CMK (cell line): ENCODE results near the gene C1QTNF9.
"Not testable (repeated sequence)": the region's sequence is repeated elsewhere in the genome, so short reads cannot be mapped to it uniquely, and the experiment has no call there.

ENCODE experiments used
- DNase-seq: peaks from one replicate; pipeline ENCODE4 v3.0.0-alpha.2; 2010; ENCODE audit warnings: low read depth

Gene C1QTNF9

GRCh38 chr13:24321416-24321815 lies 12.0 kb downstream of the C1QTNF9 start:
- DNase-seq = not testable (repeated sequence)

- not testable (repeated sequence) for DNase-seq
These were observed 13.1 kb downstream of the C1QTNF9 start for GRCh38 chr13:24322470-24322869.

GRCh38 chr13:24323036-24323738 lies 13.8 kb downstream of the C1QTNF9 start:
- DNase-seq = no peak

GRCh38 chr13:24323739-24324075 lies 14.3 kb downstream of the C1QTNF9 start:
- no peak for DNase-seq

- DNase-seq = not testable (repeated sequence)
These were observed 18.2 kb downstream of the C1QTNF9 start for GRCh38 chr13:24327598-24327997.

- no peak for DNase-seq
These were observed 18.8 kb downstream of the C1QTNF9 start for GRCh38 chr13:24328145-24328544.

- no peak for DNase-seq
These were observed 29.3 kb downstream of the C1QTNF9 start for GRCh38 chr13:24338721-24339120.

- no peak for DNase-seq
These were observed 30.7 kb downstream of the C1QTNF9 start for GRCh38 chr13:24339937-24340607.

GRCh38 chr13:24340608-24340955 lies 31.2 kb downstream of the C1QTNF9 start:
- DNase-seq = no peak

- DNase-seq = no peak
These were observed 32.1 kb downstream of the C1QTNF9 start for GRCh38 chr13:24341439-24341838.

- no peak for DNase-seq
These were observed 39.0 kb downstream of the C1QTNF9 start for GRCh38 chr13:24348385-24348784.

GRCh38 chr13:24348797-24349515 lies 39.6 kb downstream of the C1QTNF9 start:
- no peak for DNase-seq

- not testable (repeated sequence) for DNase-seq
These were observed 40.6 kb downstream of the C1QTNF9 start for GRCh38 chr13:24349778-24350664.

- DNase-seq = no peak
These were observed 42.0 kb downstream of the C1QTNF9 start for GRCh38 chr13:24351423-24351822.

- DNase-seq = no peak
These were observed 44.4 kb downstream of the C1QTNF9 start for GRCh38 chr13:24353736-24354135.

GRCh38 chr13:24355103-24355502 lies 45.7 kb downstream of the C1QTNF9 start:
- DNase-seq = no peak

GRCh38 chr13:24356270-24356669 lies 46.9 kb downstream of the C1QTNF9 start:
- DNase-seq = no peak

GRCh38 chr13:24356837-24357236 lies 47.5 kb downstream of the C1QTNF9 start:
- DNase-seq = no peak

GRCh38 chr13:24357756-24358155 lies 48.4 kb downstream of the C1QTNF9 start:
- DNase-seq = no peak

- not testable (repeated sequence) for DNase-seq
These were observed 49.5 kb downstream of the C1QTNF9 start for GRCh38 chr13:24358836-24359235.

- DNase-seq = not testable (repeated sequence)
These were observed 49.9 kb downstream of the C1QTNF9 start for GRCh38 chr13:24359252-24359651.

GRCh38 chr13:24360106-24360505 lies 50.7 kb downstream of the C1QTNF9 start:
- DNase-seq = no peak
